ENCODE results near the gene HAP1. TPM values are rescaled to one million over a fixed set of nuclear protein-coding genes. Genes with fewer than 3 reads are reported as not detected.

The HAP1 gene
- total and polyA plus RNA-seq, 2 experiments from 2014 or later = 0.03 to 0.44 TPM

- no peaks in the 10 kb centered on the region for H3K36me3 ChIP-seq (replicated peaks; ENCODE audit: insufficient read depth, low read depth)
- WGBS (ENCODE audit: low lambda C conversion rate, missing lambda C conversion rate) = 84% methylated on average over 5 of the region's 5 CpGs
- no peak for TF ChIP-seq CTCF (IDR thresholded peaks at IDR 0.05; ENCODE audit: poor library complexity)
- no peak for TF ChIP-seq EZH2phosphoT487 (IDR thresholded peaks at IDR 0.05; ENCODE audit: low read depth, severe bottlenecking, unreplicated experiment)
- no peak for TF ChIP-seq EZH2 (IDR thresholded peaks at IDR 0.05; ENCODE audit: borderline replicate concordance)
- no peaks in the 10 kb centered on the region for H3K9me2 ChIP-seq (replicated peaks; ENCODE audit: insufficient read depth)
- no peaks in the 10 kb centered on the region for H4K20me1 ChIP-seq (ENCODE audit: insufficient read depth, poor library complexity, severe bottlenecking)
- no peaks in the 10 kb centered on the region for H3K27me3 ChIP-seq
- no peaks in the 10 kb centered on the region for H3K79me2 ChIP-seq
- no peak for DNase-seq (ENCODE audit: low spot score)
- H3K9me3 ChIP-seq (ENCODE audit: low read depth) = no peaks in the 10 kb centered on the region
- no peak overlapping the region for H3K4me3 ChIP-seq
- H3K27ac ChIP-seq = no peak overlapping the region
- H3K4me2 ChIP-seq = no peak overlapping the region
- peaks cover 6% of the 10 kb centered on the region for H3K4me1 ChIP-seq (ENCODE audit: insufficient read depth)
- H2AFZ ChIP-seq = no peak overlapping the region
These were observed 54.6 kb downstream of the HAP1 start for GRCh38 chr17:41679740-41680425.

DNA sequence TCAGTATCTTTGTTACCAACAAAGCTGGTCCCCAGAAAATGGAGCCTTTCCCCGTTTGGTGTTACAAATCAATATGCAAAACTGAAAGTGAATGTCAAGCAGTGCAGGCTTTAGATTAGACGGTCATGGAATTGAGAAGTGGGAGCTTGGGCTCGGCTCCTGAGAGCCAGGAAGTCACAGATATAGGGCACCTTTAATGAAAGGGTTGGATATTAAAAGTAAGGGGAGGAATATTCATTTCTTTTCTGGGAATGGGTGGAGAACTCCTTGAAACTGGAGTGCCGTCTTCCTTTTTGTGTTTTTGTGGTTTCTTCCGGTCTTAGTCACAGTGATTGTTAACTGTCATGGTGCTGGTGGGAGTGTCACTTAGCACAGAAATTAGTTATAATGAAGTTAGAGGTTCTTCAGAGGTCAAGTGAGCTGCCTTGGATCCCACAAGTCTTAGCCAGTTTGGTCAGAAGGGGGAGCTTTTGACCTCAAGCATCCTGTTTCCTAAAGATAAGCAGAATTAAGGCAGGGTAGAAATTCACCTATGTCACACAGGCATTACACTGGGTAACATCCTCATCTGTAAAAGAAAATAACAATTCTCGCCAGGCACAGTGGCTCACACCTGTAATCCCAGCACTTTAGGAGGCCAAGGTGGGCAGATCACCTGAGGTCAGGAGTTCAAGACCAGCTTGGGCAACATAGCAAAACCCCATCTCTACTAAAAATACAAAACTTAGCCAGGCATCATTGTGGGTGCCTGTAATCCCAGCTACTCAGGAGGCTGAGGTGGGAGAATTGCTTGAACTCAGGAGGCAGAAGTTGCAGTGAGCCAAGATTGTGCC lies 55.3 kb downstream of the HAP1 start:
- H3K27ac ChIP-seq = peak overlapping the region; percentile 85
- TF ChIP-seq CTCF (IDR thresholded peaks at IDR 0.05; ENCODE audit: poor library complexity) = no peak
- TF ChIP-seq EZH2phosphoT487 (IDR thresholded peaks at IDR 0.05; ENCODE audit: low read depth, severe bottlenecking, unreplicated experiment) = no peak
- no peak for TF ChIP-seq EZH2 (IDR thresholded peaks at IDR 0.05; ENCODE audit: borderline replicate concordance)
- H3K4me2 ChIP-seq = peak overlapping the region; percentile 66
- peak overlapping the region; percentile 52 for H2AFZ ChIP-seq
- H4K20me1 ChIP-seq (ENCODE audit: insufficient read depth, poor library complexity, severe bottlenecking) = no peaks in the 10 kb centered on the region
- H3K9me2 ChIP-seq (replicated peaks; ENCODE audit: insufficient read depth) = no peaks in the 10 kb centered on the region
- no peak for DNase-seq (ENCODE audit: low spot score)
- 37% methylated on average over 6 of the region's 6 CpGs for WGBS (ENCODE audit: low lambda C conversion rate, missing lambda C conversion rate)
- no peak overlapping the region for H3K4me3 ChIP-seq
- H3K36me3 ChIP-seq (replicated peaks; ENCODE audit: insufficient read depth, low read depth) = no peaks in the 10 kb centered on the region
- no peaks in the 10 kb centered on the region for H3K9me3 ChIP-seq (ENCODE audit: low read depth)
- H3K4me1 ChIP-seq (ENCODE audit: insufficient read depth) = peaks cover 6% of the 10 kb centered on the region
- no peaks in the 10 kb centered on the region for H3K79me2 ChIP-seq
- no peaks in the 10 kb centered on the region for H3K27me3 ChIP-seq

DNA sequence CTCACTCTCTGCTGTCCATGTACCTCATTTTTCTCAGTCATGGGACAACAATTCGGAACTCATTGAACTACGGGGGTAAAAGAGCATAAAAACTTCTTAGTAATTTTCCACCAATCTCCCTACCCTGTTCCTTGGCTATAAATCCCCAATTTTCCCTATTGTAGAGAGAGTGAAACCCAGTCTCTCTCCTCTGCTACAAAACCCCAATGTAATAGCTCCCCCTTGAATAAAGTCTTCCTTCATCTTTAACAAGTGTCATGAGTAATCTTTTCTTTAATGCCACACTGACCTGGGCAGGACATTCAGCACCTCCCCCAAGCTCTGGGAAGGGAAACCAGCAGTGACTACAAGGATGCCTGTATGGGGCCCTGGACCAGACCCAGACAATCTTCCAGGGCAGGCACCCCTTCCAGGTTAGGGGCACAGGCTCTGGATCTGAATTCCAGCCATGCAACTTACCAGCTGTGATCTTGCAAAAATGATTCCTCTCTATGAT lies 56.0 kb downstream of the HAP1 start:
- WGBS (ENCODE audit: low lambda C conversion rate, missing lambda C conversion rate) = 85% methylated on average over 2 of the region's 2 CpGs
- Histone ChIP-seq H3K27ac (peak overlapping the region; percentile 85), H3K4me2 (peak overlapping the region; percentile 66), H3K27me3 (no peaks in the 10 kb centered on the region), H3K36me3 (replicated peaks; ENCODE audit: insufficient read depth, low read depth) (no peaks in the 10 kb centered on the region), H4K20me1 (ENCODE audit: insufficient read depth, poor library complexity, severe bottlenecking) (no peaks in the 10 kb centered on the region), H3K79me2 (no peaks in the 10 kb centered on the region), H2AFZ (peak overlapping the region; percentile 52), H3K9me2 (replicated peaks; ENCODE audit: insufficient read depth) (no peaks in the 10 kb centered on the region), H3K4me3 (no peak overlapping the region), H3K9me3 (ENCODE audit: low read depth) (no peaks in the 10 kb centered on the region), H3K4me1 (ENCODE audit: insufficient read depth) (peaks cover 6% of the 10 kb centered on the region)
- TF ChIP-seq CTCF (IDR thresholded peaks at IDR 0.05; ENCODE audit: poor library complexity) (no peak), EZH2phosphoT487 (IDR thresholded peaks at IDR 0.05; ENCODE audit: low read depth, severe bottlenecking, unreplicated experiment) (no peak), EZH2 (IDR thresholded peaks at IDR 0.05; ENCODE audit: borderline replicate concordance) (no peak)
- DNase-seq (ENCODE audit: low spot score) = no peak

Measured in hepatocyte (in vitro differentiated cells).